ENCODE measurements around the gene DCAF4L1.

DNA sequence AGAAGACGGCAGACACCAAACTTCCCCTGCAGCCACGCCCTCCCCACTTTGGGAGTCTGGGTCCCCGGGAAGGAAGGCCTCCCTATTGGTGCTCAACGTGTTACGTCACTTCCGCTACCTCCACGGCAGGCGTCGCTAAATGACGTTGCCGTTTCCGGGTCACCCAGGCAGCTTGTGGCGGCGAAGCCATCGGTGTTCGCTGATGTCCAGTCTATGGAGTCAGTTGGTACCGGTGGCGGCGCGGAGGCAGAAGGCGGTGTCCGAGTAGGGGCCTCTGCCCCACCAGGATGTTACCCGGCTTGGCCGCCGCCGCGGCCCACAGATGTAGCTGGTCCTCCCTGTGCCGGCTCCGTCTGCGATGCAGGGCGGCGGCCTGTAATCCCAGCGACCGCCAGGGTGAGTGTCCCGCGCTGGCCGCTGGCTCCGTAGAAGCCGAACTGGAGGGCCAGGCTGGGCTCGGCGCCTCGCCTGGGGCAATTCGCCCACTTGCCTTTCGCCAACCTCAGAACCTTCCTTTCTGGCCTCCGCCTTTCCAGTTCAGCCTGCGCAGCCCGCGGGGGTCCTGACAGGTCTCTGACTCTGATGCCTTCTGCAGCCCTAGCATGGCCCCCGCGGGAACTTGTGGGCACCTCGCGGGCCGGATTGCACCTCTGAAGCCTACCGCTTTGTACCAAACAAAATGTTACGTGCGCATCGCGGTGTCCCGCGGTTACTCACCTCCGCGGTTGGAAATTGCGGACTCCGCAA lies 9.0 kb downstream of the DCAF4L1 start, which contains the start of gene SLC30A9:
- TF ChIP-seq, protein P1, sequence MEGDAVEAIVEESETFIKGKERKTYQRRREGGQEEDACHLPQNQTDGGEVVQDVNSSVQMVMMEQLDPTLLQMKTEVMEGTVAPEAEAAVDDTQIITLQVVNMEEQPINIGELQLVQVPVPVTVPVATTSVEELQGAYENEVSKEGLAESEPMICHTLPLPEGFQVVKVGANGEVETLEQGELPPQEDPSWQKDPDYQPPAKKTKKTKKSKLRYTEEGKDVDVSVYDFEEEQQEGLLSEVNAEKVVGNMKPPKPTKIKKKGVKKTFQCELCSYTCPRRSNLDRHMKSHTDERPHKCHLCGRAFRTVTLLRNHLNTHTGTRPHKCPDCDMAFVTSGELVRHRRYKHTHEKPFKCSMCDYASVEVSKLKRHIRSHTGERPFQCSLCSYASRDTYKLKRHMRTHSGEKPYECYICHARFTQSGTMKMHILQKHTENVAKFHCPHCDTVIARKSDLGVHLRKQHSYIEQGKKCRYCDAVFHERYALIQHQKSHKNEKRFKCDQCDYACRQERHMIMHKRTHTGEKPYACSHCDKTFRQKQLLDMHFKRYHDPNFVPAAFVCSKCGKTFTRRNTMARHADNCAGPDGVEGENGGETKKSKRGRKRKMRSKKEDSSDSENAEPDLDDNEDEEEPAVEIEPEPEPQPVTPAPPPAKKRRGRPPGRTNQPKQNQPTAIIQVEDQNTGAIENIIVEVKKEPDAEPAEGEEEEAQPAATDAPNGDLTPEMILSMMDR (conservative IDR thresholded peaks at IDR 0.05), result peak; percentile 46
- peak; percentile 86 for TF ChIP-seq ZFX (IDR thresholded peaks at IDR 0.05)
